Stimulated activated CD8-positive, alpha-beta memory T cell treated with anti-CD3 and anti-CD28 coated beads, Interleukin-15, amount 100 ng/mL, for 48 hours (primary cell): ENCODE measurements around the gene LRRC8C.

Source experiments
- DNase-seq, 2 donors: peaks; one replicate each; pipeline ENCODE4 v3.0.0-alpha.2; 2020; ENCODE audit warnings: low read depth in 2 of 2

The LRRC8C gene

DNA sequence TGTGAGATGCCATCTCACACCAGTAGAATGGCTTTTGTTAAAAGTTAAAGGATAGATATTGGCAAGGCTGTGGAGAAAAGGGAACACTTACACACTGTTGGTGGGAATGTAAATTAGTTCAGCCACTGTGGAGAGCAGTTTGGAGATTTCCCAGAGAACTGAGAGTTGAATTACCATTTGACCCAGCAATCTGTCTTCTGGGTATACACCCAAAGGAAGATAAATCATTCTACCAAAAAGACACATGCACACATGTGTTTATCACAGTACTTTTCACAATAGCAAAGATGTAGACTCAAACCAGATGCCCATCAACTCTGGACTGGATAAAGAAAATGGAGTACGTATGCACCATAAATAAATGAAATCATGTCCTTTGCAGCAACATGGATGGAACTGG, 99.3 kb downstream of the LRRC8C start:
- DNase-seq: no peak

- no peak for DNase-seq
These were observed 99.8 kb downstream of the LRRC8C start for GRCh38 chr1:89732643-89733222.

DNA sequence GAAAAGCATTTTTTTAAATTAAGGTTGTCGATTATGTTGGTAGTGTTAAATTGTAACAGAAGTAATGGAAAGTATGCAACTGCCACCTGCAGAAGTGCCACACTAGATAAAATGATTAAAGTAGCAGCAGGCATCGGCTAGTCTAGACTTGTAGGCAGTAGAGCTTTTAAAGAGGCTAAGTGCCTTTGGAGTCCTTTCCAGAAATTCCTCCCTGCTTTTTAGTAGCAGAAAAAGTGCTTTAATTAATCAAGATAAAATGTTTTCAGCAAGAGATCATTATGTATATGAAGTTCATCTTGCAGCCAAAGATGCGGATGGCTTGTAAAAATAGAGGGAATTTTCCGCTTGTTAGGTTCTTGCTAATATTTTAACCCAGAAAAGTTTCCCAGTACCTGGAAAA, 100.8 kb downstream of the LRRC8C start:
- no peak for DNase-seq

- no peak for DNase-seq
These were observed 101.5 kb downstream of the LRRC8C start for GRCh38 chr1:89734442-89734841.

GRCh38 chr1:89735479-89735878, 102.6 kb downstream of the LRRC8C start:
- no peak for DNase-seq

- no peak for DNase-seq
These were observed 104.2 kb downstream of the LRRC8C start for GRCh38 chr1:89736937-89737733.

GRCh38 chr1:89737985-89738510, 105.1 kb downstream of the LRRC8C start:
- no peak for DNase-seq

DNA sequence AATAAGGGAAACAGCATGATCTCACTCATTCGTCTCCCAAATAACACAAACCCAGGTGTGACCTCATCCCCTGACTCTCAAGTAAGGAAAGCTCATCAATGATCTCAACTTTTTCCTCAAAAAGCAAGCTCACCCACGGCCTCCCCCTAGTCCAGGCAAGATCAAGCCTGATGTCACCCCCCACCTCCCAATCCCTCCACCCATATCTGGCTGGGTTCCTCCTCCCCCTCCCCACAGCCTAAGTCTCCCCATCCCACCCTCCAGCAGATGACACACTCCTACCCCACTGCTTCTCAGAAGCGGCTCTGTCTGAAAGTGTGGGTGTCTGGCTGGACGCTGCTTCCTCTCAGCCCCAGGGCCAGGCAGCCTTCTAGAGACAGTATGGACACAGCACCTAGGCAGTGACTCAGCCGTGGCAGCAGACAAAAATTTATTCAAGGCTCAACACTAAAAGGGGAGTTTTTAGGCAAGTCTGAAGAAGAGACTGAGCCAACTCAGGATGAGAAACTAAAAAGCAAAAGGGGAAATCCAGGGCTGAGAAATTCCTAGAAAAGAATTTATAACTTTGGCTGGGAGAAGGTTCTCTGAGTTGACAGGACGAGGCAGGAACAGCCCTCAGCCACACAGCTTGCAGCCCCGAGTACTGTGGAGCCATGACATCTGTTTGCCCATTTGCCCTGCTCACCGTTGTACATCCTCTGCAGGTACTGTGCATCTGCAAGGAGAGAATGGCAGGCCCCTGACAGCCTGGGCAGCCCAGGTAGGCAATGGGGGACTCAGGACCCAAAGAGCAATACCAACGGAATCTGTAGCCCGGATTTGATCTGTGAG, 106.3 kb downstream of the LRRC8C start:
- DNase-seq: peak; percentile 47 to 58

- no peak for DNase-seq
These were observed 106.9 kb downstream of the LRRC8C start for GRCh38 chr1:89739844-89740216.

GRCh38 chr1:89743788-89744187, 110.9 kb downstream of the LRRC8C start:
- DNase-seq: no peak

- DNase-seq: no peak
These were observed 113.7 kb downstream of the LRRC8C start for GRCh38 chr1:89746424-89747149.

DNA sequence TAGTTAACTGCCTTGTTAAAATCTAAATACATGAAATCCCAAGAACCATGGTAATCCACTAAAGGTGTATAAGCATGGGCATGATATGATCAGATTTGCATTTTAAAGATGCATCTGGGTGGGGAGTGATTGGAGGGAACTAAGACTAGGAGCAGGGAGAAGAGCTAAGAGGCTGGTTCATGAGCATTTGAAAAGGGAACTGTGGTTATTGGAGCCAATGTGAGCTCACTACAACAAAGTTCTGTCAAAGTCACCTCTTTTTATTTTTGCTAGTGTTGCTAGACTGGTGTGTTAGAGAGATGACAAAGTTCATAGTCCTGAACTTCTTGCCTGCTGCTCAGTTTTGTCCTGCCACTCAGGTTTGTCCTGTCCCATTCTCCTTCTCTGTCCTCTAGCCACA, 120.8 kb downstream of the LRRC8C start:
- no peak for DNase-seq

DNA sequence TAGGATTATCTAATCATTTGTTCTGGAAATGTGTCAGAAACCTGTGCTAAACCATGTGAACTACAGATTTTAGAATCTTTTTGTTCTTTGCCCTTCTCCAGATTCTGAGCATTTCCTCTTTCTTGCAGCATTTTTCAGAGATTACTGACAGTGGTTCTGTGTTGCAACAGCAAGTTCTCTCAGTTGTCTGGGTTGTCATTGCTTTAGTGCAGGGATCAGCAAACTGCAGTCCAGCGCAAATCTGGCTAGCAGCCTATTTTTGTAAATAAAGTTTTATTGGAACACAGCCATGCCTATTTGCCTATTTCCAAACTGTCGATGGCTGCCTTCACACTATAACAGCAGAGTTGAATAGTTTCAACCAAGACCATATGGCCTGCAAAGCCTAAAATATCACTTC, 121.6 kb downstream of the LRRC8C start:
- no peak for DNase-seq

DNA sequence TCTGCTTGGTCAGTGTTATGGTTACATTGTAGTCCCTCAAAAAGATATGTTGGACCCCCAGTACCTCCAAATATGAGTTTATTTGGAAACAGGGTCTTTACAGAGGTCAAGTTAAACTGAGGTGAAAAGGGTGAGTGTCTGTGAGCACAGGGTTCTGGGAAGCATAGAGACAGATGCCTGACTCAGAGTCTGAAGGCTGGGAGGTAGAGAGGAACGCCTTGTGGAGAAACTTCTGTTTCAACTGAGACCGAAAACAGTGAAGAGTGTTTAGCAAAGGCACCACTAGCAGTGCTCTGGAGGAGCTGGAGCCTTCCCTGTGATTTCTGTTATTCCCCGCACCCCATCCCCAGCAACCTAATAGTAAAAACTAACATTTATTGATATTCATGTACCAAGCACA, 122.7 kb downstream of the LRRC8C start:
- no peak for DNase-seq

GRCh38 chr1:89757532-89757931, 124.6 kb downstream of the LRRC8C start:
- DNase-seq: peak in 1 of 2 donors; percentile 43

GRCh38 chr1:89758156-89758555, 125.2 kb downstream of the LRRC8C start:
- DNase-seq: no peak

- DNase-seq: no peak
These were observed 126.1 kb downstream of the LRRC8C start for GRCh38 chr1:89759036-89759435.

DNA sequence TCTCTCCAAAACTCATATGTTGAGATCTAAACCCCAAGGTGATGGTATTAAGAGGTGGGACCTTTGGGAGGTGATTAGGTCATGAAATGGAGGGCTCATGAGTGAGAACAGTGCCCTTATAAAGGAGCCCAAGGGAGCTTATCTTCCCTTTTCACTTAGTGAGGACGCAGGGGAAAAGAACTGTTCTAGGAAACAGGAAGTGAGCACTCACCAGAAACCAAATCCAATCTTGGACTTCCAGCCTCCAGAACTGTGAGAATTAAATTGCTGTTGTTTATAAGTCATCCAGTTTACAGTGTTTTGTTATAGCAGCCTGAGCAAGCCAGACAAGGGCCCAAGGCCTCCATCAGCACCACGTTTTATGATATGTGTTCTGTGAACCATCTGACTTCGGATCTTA, 127.6 kb downstream of the LRRC8C start:
- no peak for DNase-seq

DNA sequence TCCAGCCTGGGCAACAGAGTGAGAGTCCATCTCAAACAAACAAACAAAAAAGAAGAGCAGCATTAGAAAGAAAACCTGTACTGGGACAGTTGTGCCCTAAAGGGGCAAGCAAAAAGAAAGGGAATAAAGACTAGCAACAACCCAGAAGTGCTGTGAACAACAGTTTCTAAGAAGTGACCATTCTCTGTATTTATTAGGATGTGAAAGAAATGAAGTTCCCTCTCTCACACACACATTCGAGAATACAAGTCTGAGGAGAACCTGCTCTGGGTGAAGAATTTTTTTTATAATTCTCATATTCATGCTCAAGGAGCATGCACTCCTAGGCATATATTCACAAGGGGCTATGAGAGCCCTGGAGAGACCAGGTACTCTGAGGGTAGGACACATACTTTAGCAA, 128.4 kb downstream of the LRRC8C start:
- no peak for DNase-seq

GRCh38 chr1:89761901-89762300, 129.0 kb downstream of the LRRC8C start:
- DNase-seq: no peak

DNA sequence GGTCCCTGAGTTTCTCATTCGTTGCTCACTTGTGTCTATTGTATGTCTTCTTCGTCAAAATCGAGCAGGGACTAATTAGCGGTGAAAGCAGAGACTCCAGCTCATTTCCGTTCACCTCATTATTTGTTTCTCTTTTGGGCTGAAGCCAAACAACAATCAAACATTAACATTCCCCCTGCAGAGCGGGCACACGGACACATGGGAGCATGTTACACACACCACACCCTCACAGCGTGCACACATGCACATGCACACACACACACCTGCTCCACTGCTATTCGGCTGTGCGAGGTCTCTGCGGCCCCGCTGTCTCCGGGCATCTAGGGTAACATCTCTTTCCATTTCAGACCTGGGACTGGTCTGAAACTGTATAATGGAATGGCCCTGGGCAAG, 129.5 kb downstream of the LRRC8C start:
- DNase-seq: no peak
